ENCODE results near the gene MAN2B2. TPM values are rescaled to one million over a fixed set of nuclear protein-coding genes. Genes with fewer than 3 reads are reported as not detected.
A peak's percentile ranks its signal among the peaks of the same experiment; 100 is the strongest.

The MAN2B2 gene
- 10 to 100 TPM; 12.3 to 18.1 (median 15.9) TPM for polyA plus RNA-seq (ENCODE audit: insufficient read depth in 1 of 5, insufficient read length in 5 of 5, low replicate concordance in 1 of 5)
- long read RNA-seq, donor 1, full-length matches to known transcripts: 1 of 9 reads
- long read RNA-seq, donor 1, partial matches to known transcripts: 8 of 9 reads
- long read RNA-seq, donor 1, other reads (novel, unspliced or antisense): 0 of 9 reads
- long read RNA-seq, donor 2, full-length matches to known transcripts: 1 of 1 reads
- long read RNA-seq, donor 2, partial matches to known transcripts: 0 of 1 reads
- long read RNA-seq, donor 2, other reads (novel, unspliced or antisense): 0 of 1 reads
- long read RNA-seq, donor 3, full-length matches to known transcripts: 2 of 52 reads
- long read RNA-seq, donor 3, partial matches to known transcripts: 0 of 52 reads
- long read RNA-seq, donor 3, other reads (novel, unspliced or antisense): 50 of 52 reads
- long read RNA-seq, donor 4, full-length matches to known transcripts: 1 of 1 reads
- long read RNA-seq, donor 4, partial matches to known transcripts: 0 of 1 reads
- long read RNA-seq, donor 4, other reads (novel, unspliced or antisense): 0 of 1 reads
- long read RNA-seq, donor 5, full-length matches to known transcripts: 1 of 1 reads
- long read RNA-seq, donor 5, partial matches to known transcripts: 0 of 1 reads
- long read RNA-seq, donor 5, other reads (novel, unspliced or antisense): 0 of 1 reads
- long read RNA-seq, donor 6, full-length matches to known transcripts: 6 of 6 reads
- long read RNA-seq, donor 6, partial matches to known transcripts: 0 of 6 reads
- long read RNA-seq, donor 6, other reads (novel, unspliced or antisense): 0 of 6 reads
- long read RNA-seq, donor 7, partial matches to known transcripts: 0 of 106 reads
- long read RNA-seq, donor 7, other reads (novel, unspliced or antisense): 106 of 106 reads
- long read RNA-seq, donor 8, full-length matches to known transcripts: 1 of 1 reads
- long read RNA-seq, donor 8, partial matches to known transcripts: 0 of 1 reads
- long read RNA-seq, donor 8, other reads (novel, unspliced or antisense): 0 of 1 reads

GRCh38 chr4:6574747-6575502 is at the start of gene MAN2B2:
Gene MAN2B2 (plus strand): TSS chr4:6575189. CDS start chr4:6575211, 22 bp downstream.
- DNase-seq: peak; percentile 83

- DNase-seq: no peak
Measured at GRCh38 chr4:6525474-6525873, 49.5 kb upstream of the MAN2B2 start.

DNA sequence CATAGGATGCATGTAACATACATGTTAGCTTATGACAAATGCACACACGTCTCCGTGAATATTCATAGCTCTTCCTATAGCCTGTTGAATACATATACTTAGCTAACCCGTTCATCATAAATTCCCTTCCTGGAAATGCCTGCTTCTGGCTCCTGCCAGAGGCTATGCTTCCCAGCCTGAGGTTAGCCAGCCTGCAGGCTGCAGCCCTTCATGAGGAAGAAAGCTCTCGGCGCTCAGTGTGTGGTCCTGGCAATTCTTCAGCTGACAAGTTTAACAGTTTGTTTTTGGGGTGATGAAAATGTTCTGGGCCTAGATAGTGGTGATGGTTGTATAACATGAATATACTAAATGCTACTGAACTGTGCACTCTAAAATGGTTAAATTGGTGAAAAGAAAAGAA is 48.8 kb upstream of the MAN2B2 start:
- no peak for DNase-seq

DNA sequence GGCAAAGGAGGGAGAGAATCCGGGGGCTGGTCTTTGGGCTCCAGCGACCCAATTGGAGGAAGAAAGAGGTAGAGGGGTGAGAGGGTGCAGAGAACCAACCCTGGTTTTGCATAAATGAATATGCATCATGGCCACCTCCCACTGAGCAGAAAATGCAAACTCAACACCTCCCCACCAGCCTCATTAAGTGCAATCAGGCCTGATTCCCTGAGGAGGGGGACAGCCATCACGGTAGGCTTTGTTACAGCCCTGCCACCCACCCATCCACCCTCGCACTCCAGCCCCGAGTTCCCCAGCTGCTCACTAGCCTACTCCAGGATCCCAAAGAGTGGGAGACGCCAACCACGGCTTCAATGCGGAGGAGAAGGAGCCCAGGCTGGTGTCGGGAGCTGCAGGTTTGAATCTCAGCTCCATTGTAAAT is 48.3 kb upstream of the MAN2B2 start:
- no peak for DNase-seq

- DNase-seq: no peak
Measured at GRCh38 chr4:6527259-6527658, 47.7 kb upstream of the MAN2B2 start.

DNA sequence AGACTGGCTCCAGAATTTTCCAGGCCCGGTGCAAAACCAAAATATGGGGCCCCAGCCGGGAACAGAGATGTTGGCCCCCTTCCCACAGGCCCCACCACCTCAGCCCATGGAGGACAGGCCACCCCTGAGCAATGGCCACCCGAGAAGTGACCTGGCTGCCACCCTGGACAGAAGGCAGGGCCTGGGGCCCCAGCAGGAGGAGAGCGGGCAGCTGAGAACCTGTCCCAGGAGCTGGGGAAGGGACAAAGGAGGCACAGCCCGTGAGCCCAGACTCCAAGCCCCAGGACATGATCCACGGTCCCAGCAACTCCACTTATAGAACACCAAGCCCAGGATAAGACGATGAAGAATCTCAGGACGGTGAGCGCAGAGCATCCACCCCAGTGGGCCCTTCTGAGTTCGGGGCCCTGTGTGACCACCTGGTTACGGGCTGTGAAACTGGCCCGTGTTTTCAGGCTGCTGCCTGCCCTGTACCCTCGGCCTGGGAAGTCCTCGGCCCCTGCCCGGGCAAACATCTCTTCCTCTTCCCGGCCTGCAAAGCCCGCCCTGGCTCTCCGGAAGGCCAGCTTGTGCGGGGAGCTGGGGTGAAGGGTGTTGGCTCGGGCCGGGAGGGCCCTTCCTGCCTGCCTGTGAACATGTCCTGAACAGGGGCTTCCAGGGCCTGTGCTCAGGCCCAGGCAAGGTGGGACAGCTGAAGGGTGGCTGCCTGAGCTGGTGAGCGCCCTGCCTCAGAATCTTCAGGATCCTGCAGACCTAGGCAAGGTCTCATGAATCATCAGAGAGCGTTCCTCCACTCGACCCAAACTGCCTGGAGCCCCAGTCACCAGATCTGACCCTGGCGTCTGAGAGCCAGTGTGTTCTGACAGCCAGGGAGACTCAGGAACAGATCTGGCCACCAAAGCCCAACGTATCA is 47.0 kb upstream of the MAN2B2 start:
- DNase-seq: no peak

- peak in 1 of 2 donors; percentile 1 for DNase-seq
Measured at GRCh38 chr4:6529021-6529420, 46.0 kb upstream of the MAN2B2 start.

DNA sequence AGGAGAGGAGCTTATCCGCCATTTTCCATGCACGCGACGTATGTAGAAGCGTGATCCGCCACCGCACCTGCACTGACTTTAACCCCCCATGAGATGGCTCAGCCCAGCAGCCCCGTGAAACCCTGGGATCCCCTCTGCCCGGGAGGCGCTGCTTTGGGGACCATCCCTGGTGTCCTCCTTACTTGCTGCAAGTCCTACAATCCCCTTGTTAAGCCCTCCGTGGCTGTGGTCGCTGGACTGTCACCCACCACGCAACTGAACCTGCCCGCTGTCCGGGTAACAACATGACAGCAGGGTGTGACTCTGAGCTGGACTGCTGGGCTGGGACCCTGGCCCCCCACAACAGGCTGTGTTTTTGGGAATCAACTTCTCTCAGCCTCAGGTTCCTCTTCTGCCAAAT is 44.7 kb upstream of the MAN2B2 start:
- no peak for DNase-seq

GRCh38 chr4:6530964-6531363 is 44.0 kb upstream of the MAN2B2 start:
- DNase-seq: no peak

- DNase-seq: no peak
Measured at GRCh38 chr4:6532102-6532501, 42.9 kb upstream of the MAN2B2 start.

DNA sequence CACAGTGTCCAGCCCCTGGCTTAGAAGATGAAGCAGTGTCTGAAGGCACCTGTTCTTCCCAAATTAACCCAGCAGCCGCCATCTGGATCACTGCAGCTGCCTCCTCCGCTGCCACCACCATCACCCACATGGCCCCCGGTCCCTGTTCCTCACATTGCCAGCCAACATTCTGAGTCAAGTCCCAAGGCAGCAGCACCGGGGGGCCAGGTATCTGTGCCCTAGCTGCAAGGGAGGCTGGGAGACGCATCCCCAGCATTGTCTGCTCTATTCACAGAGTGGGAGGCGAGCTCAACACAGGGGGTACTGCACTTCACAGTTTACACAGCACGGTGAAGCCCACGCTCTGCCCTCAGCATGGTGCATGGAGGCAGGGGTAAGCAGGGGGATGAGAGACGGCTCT is 42.3 kb upstream of the MAN2B2 start:
- DNase-seq: no peak

GRCh38 chr4:6534050-6534449 is 40.9 kb upstream of the MAN2B2 start:
- no peak for DNase-seq

GRCh38 chr4:6534618-6535328 is 40.2 kb upstream of the MAN2B2 start:
- DNase-seq: no peak

DNA sequence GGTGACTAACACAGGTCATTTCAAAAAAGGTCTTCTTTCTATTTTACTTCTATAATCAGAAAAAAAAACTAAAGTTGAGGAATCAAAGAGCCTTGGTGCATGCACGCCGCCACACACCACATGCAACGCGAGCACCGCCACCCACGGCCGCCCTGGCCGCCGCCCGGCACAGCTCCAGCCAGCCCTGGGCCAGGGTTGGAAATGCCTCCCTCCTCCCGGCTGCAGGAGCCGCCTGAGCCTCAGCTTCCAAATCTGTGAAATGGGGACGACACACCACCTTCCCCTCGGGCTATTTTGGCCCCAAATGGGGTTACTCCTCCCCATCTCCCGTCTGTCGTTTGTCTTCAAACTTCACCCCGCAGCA is 39.7 kb upstream of the MAN2B2 start:
- no peak for DNase-seq

- no peak for DNase-seq
Measured at GRCh38 chr4:6535706-6536105, 39.3 kb upstream of the MAN2B2 start.

DNA sequence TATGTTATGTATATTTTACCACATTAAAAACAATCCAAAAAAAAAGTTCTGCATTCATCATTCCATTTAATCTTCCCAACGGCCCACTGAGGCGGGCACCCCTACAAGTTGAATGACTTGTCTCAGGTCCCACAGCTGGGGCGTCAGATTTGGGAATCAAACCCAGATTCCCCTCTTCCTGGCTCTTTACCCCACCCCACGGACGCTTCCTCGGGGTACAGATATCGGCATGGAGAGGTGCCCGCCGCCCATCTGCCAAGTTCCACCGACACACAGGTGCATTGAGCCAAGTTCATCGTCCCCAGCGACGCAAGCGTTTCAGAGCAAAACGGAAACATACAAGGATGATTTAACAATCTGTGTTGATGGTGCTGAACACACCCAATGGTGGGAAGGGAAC is 36.9 kb upstream of the MAN2B2 start:
- DNase-seq: no peak

DNA sequence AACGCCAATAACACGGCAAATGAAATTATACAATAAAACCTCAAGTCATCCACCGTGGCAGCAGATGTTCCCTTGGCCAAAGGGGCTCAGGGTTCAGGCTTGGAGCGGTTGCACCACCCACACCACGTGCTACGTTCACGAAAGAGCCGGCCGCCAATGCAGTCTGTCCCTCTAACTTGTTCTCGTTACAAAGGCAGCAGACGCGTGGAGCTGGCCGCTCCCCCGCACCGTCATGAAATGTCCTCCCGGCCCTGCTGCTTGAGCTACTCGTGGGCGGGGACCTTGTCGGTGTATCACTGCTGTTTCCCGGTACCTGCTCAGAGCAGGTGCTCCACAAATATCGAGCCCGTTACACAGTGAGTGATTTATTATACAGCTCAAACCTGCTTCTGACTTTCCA is 36.4 kb upstream of the MAN2B2 start:
- no peak for DNase-seq

- DNase-seq: no peak
Measured at GRCh38 chr4:6539009-6539764, 35.8 kb upstream of the MAN2B2 start.

DNA sequence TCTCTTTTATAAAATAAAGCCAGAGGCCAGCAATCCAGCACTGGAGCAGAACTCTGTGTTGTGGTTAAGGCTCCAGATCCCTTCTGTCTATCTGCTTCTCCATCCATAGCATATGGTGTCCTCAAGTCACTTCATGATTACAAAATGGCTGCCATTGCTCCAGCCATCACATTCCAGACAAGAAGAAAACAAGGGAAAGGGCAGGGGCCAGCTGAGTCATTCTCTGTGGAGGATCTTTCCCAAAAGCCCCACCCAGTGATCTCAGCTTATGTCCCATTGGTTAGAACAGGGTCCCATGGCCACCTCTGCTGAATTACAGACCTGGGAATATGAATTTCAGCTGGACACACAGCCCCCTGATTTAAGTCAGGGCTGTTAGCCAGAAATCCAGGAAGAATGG is 34.1 kb upstream of the MAN2B2 start:
- DNase-seq: no peak
